GM19455 (cell line): Measurements from ENCODE around the gene CD320.

Source experiments
- ATAC-seq: cut with Tn5 transposase; IDR thresholded peaks from one replicate; pipeline ENCODE4 v1.9.1; 2021; ENCODE audit not compliant: unreplicated experiment

Gene CD320

GRCh38 chr19:8255426-8256125 is 52.6 kb downstream of the CD320 start:
- no peak for ATAC-seq

GRCh38 chr19:8254286-8255001 is 53.7 kb downstream of the CD320 start:
- no peak for ATAC-seq

- ATAC-seq: no peak
These were observed 54.5 kb downstream of the CD320 start for GRCh38 chr19:8253678-8254077.

- no peak for ATAC-seq
These were observed 55.1 kb downstream of the CD320 start for GRCh38 chr19:8252922-8253589.
